Neural cell (in vitro differentiated cells): Measurements from ENCODE around the gene LSM14A. TPM values are rescaled to one million over a fixed set of nuclear protein-coding genes. Genes with fewer than 3 reads are reported as not detected.
"Not testable (repeated sequence)": the region's sequence is repeated elsewhere in the genome, so short reads cannot be mapped to it uniquely, and the experiment has no call there.

Experiments
- H2AFZ ChIP-seq: fragments of 200-600, 300-800 bp; sonication (generic), shearing (Covaris generic); 2 replicates; pipeline ENCODE4 v1.6.0; 2014; ENCODE audit warnings: low read depth, mild to moderate bottlenecking, antibody characterized with exemption, low read length, moderate library complexity
- H3F3A ChIP-seq: fragments of 200-600 bp; shearing (Covaris generic); 2 replicates; pipeline ENCODE4 v1.6.1; 2016; ENCODE audit warnings: mild to moderate bottlenecking, moderate library complexity, mixed read lengths, antibody characterized with exemption, low read length; ENCODE audit not compliant: insufficient read depth, poor library complexity, severe bottlenecking
- H3K27ac ChIP-seq: fragments of 200-600, 300-800 bp; sonication (generic), shearing (Covaris generic); 2 replicates; pipeline ENCODE4 v1.5.1; 2014; ENCODE audit warnings: mild to moderate bottlenecking, low read length, moderate library complexity
- H3K27me3 ChIP-seq: fragments of 300-800, 200-600 bp; sonication (generic), shearing (Covaris generic); 2 replicates; pipeline ENCODE4 v1.6.0; 2014; ENCODE audit warnings: mild to moderate bottlenecking, low read depth, low read length, moderate library complexity; ENCODE audit not compliant: insufficient read depth
- H3K36me3 ChIP-seq: fragments of 300-800, 200-600 bp; sonication (generic), shearing (Covaris generic); 2 replicates; pipeline ENCODE4 v1.5.1; 2014; ENCODE audit warnings: mild to moderate bottlenecking, antibody characterized with exemption, low read length, moderate library complexity; ENCODE audit not compliant: insufficient read depth
- H3K4me2 ChIP-seq: fragments of 300-800, 200-600 bp; sonication (generic), shearing (Covaris generic); 2 replicates; pipeline ENCODE4 v1.6.0; 2014; ENCODE audit warnings: mild to moderate bottlenecking, low read length
- H3K4me3 ChIP-seq: fragments of 300-800, 200-600 bp; sonication (generic), shearing (Covaris generic); 2 replicates; pipeline ENCODE4 v1.5.1; 2014; ENCODE audit warnings: mild to moderate bottlenecking, low read length, moderate library complexity
- H3K79me2 ChIP-seq: fragments of 200-600 bp; shearing (Covaris generic); replicated peaks from 2 replicates; pipeline ENCODE4 v1.6.0; 2014; ENCODE audit warnings: mild to moderate bottlenecking, low read length, moderate library complexity; ENCODE audit not compliant: insufficient read depth
- H3K9ac ChIP-seq: fragments of 300-800, 200-600 bp; sonication (generic), shearing (Covaris generic); 2 replicates; pipeline ENCODE4 v1.6.1; 2016; ENCODE audit warnings: mild to moderate bottlenecking, low read length, mixed read lengths
- H3K9me2 ChIP-seq: fragments of 200-600 bp; shearing (Covaris generic); 2 replicates; pipeline ENCODE4 v1.6.1; 2016; ENCODE audit warnings: mild to moderate bottlenecking, low read length, mixed read lengths; ENCODE audit not compliant: insufficient read depth
- H3K9me3 ChIP-seq: fragments of 200-600, 300-800 bp; sonication (generic), shearing (Covaris generic); 2 replicates; pipeline ENCODE4 v1.6.1; 2016; ENCODE audit warnings: mild to moderate bottlenecking, mixed run types, low read length, moderate library complexity, mixed read lengths
- H4K20me1 ChIP-seq: fragments of 200-600 bp; shearing (Covaris generic); 2 replicates; pipeline ENCODE4 v1.6.1; 2016; ENCODE audit warnings: mild to moderate bottlenecking, mixed run types; ENCODE audit not compliant: insufficient read depth
- EP300 ChIP-seq: fragments of 450-650 bp; conservative IDR thresholded peaks from 2 replicates; pipeline ENCODE4 v1.6.1; 2014; ENCODE audit warnings: antibody characterized with exemption, mild to moderate bottlenecking, moderate library complexity; ENCODE audit not compliant: poor library complexity, severe bottlenecking
- EZH2 ChIP-seq: fragments of 200-600, 300-800 bp; shearing (Covaris generic), sonication (generic); IDR thresholded peaks from 2 replicates; pipeline ENCODE4 v1.6.1; 2014; ENCODE audit warnings: antibody characterized with exemption, low read length, borderline replicate concordance, mild to moderate bottlenecking; ENCODE audit not compliant: insufficient read depth, poor library complexity, severe bottlenecking
- MXI1 ChIP-seq: fragments of 450-650 bp; conservative IDR thresholded peaks from 2 replicates; pipeline ENCODE4 v1.6.1; 2014; ENCODE audit warnings: antibody characterized with exemption, mild to moderate bottlenecking; ENCODE audit not compliant: poor library complexity, severe bottlenecking
- POLR2AphosphoS5 ChIP-seq: IDR thresholded peaks from 2 replicates; pipeline ENCODE4 v1.6.1; 2012
- RAD21 ChIP-seq: fragments of 450-650 bp; conservative IDR thresholded peaks from 2 replicates; pipeline ENCODE4 v1.6.1; 2014; ENCODE audit warnings: antibody characterized with exemption, mild to moderate bottlenecking, moderate library complexity
- SMC3 ChIP-seq: fragments of 450-650 bp; conservative IDR thresholded peaks from 2 replicates; pipeline ENCODE4 v1.6.1; 2014; ENCODE audit warnings: antibody characterized with exemption, mild to moderate bottlenecking, moderate library complexity; ENCODE audit not compliant: poor library complexity
- TAF1 ChIP-seq: IDR thresholded peaks from 2 replicates; pipeline ENCODE4 v1.6.1; 2012; ENCODE audit warnings: low read depth
- polyA plus RNA-seq: library from polyadenylated mRNA; depleted of rRNA; stranded (reverse); fragments of >200 nt; gene quantifications from 2 replicates; pipeline ENCODE4 v1.2.3, GENCODE V29; 2014
- TF ChIP-seq, protein P1 (sequence below): fragments of 450-650 bp; IDR thresholded peaks from 2 replicates; pipeline ENCODE4 v1.5.1; 2014; ENCODE audit warnings: antibody characterized with exemption, mild to moderate bottlenecking, moderate library complexity; ENCODE audit not compliant: poor library complexity, severe bottlenecking
- TF ChIP-seq, protein P2 (sequence below): IDR thresholded peaks from 2 replicates; pipeline ENCODE4 v1.6.1; 2012; ENCODE audit warnings: borderline replicate concordance

Gene LSM14A
- polyA plus RNA-seq, 1 donor from 2014 or later, result 104 TPM

DNA sequence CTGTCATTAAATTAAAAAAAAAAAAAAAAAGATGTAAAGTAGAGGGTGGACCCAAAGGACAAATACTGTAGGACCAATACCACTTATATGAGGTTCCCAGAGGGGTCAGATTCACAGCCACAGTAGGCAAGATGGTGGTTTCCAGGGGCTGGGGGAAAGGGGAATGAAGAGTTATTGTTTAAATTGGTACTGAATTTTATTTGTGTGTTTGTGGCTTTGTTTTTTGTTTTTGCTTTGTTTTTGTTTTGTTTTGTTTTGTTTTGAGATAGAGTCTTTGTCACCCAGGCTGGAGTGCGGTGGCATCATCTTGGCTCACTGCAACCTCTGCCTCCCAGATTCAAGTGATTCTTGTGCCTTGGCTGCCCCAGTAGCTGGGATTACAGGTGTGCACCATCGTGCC, 17.9 kb upstream of the LSM14A start:
- H3K27me3 ChIP-seq, result no peaks in the 10 kb centered on the region
- H3K9me2 ChIP-seq, result no peaks in the 10 kb centered on the region
- no peaks in the 10 kb centered on the region for H3K36me3 ChIP-seq
- H3K9me3 ChIP-seq, result no peaks in the 10 kb centered on the region
- no peak overlapping the region for H3K4me2 ChIP-seq
- no peaks in the 10 kb centered on the region for H3F3A ChIP-seq
- no peak overlapping the region for H3K4me3 ChIP-seq
- no peak for TF ChIP-seq TAF1
- no peak for TF ChIP-seq RAD21
- TF ChIP-seq, protein P1, sequence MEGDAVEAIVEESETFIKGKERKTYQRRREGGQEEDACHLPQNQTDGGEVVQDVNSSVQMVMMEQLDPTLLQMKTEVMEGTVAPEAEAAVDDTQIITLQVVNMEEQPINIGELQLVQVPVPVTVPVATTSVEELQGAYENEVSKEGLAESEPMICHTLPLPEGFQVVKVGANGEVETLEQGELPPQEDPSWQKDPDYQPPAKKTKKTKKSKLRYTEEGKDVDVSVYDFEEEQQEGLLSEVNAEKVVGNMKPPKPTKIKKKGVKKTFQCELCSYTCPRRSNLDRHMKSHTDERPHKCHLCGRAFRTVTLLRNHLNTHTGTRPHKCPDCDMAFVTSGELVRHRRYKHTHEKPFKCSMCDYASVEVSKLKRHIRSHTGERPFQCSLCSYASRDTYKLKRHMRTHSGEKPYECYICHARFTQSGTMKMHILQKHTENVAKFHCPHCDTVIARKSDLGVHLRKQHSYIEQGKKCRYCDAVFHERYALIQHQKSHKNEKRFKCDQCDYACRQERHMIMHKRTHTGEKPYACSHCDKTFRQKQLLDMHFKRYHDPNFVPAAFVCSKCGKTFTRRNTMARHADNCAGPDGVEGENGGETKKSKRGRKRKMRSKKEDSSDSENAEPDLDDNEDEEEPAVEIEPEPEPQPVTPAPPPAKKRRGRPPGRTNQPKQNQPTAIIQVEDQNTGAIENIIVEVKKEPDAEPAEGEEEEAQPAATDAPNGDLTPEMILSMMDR, result no peak
- TF ChIP-seq, protein P2, sequence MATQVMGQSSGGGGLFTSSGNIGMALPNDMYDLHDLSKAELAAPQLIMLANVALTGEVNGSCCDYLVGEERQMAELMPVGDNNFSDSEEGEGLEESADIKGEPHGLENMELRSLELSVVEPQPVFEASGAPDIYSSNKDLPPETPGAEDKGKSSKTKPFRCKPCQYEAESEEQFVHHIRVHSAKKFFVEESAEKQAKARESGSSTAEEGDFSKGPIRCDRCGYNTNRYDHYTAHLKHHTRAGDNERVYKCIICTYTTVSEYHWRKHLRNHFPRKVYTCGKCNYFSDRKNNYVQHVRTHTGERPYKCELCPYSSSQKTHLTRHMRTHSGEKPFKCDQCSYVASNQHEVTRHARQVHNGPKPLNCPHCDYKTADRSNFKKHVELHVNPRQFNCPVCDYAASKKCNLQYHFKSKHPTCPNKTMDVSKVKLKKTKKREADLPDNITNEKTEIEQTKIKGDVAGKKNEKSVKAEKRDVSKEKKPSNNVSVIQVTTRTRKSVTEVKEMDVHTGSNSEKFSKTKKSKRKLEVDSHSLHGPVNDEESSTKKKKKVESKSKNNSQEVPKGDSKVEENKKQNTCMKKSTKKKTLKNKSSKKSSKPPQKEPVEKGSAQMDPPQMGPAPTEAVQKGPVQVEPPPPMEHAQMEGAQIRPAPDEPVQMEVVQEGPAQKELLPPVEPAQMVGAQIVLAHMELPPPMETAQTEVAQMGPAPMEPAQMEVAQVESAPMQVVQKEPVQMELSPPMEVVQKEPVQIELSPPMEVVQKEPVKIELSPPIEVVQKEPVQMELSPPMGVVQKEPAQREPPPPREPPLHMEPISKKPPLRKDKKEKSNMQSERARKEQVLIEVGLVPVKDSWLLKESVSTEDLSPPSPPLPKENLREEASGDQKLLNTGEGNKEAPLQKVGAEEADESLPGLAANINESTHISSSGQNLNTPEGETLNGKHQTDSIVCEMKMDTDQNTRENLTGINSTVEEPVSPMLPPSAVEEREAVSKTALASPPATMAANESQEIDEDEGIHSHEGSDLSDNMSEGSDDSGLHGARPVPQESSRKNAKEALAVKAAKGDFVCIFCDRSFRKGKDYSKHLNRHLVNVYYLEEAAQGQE, result no peak
- no peak for TF ChIP-seq MXI1
- TF ChIP-seq EP300, result no peak
- no peak for TF ChIP-seq POLR2AphosphoS5
- no peak for TF ChIP-seq EZH2
- TF ChIP-seq SMC3, result no peak
- H3K27ac ChIP-seq, result no peak overlapping the region
- no peak overlapping the region for H2AFZ ChIP-seq
- H3K79me2 ChIP-seq, result no peaks in the 10 kb centered on the region
- no peaks in the 10 kb centered on the region for H4K20me1 ChIP-seq
- no peak overlapping the region for H3K9ac ChIP-seq

DNA sequence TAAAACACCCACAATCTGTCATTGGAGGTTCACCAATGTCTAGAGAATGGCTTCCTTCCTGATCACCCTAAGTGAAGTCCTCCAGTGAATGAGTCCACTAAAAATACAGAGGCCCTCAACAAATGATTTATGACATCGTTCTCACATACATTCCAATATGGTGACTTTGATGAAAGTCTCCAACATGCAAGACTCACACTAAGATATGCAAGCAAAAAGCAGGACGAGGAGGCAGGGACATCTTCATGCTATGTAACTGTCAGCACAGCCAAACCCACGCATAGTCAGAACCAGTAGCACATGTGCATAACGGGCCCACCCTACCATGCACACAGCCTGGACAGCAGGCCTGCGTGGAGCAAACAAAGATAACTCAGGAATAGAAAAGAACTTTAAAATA, 16.6 kb upstream of the LSM14A start:
- Histone ChIP-seq H3K9me2 (no peaks in the 10 kb centered on the region), H3K9ac (no peak overlapping the region), H3K9me3 (no peaks in the 10 kb centered on the region), H4K20me1 (no peaks in the 10 kb centered on the region), H3F3A (no peaks in the 10 kb centered on the region), H3K4me3 (no peak overlapping the region), H3K27ac (no peak overlapping the region), H2AFZ (no peak overlapping the region), H3K36me3 (no peaks in the 10 kb centered on the region), H3K79me2 (no peaks in the 10 kb centered on the region), H3K27me3 (no peaks in the 10 kb centered on the region), H3K4me2 (no peak overlapping the region)
- TF ChIP-seq EZH2 (no peak), SMC3 (no peak), POLR2AphosphoS5 (no peak), RAD21 (no peak), TAF1 (no peak), MXI1 (no peak), EP300 (no peak)
- TF ChIP-seq, protein P2, result no peak
- TF ChIP-seq, protein P1, result no peak

DNA sequence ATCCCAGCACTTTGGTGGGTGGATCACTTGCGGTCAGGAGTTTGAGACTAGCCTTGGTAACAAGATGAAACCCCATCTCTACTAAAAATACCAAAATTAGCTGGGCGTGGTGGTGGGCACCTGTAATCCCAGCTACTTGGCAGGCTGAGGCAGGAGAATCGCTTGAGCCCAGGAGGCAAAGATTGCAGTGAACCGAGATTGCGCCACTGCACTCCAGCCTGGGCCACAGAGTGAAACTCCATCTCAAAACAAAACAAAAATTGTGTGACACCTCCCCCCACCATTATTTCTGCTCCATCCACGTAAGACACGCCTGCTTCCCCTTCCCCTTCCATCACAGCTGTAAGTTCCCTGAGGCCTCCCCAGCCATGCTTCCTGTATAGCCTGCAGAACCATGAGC, 13.3 kb upstream of the LSM14A start:
- H3K9me2 ChIP-seq, H3K9me3 ChIP-seq, H3K27me3 ChIP-seq, H3K4me3 ChIP-seq, H4K20me1 ChIP-seq, H3K4me2 ChIP-seq, H3F3A ChIP-seq, H3K27ac ChIP-seq, H3K79me2 ChIP-seq, H3K9ac ChIP-seq, H3K36me3 ChIP-seq, H2AFZ ChIP-seq: not testable (repeated sequence)
